HG02943 (cell line): ENCODE data around the gene DSTN.

Source experiments
- ATAC-seq: cut with Tn5 transposase; IDR thresholded peaks from one replicate; pipeline ENCODE4 v1.9.1; 2021; ENCODE audit warnings: mild to moderate bottlenecking, low read depth, moderate library complexity; ENCODE audit not compliant: unreplicated experiment

Gene DSTN

GRCh38 chr20:17576215-17576614 is 6.3 kb downstream of the DSTN start:
- ATAC-seq = no peak

GRCh38 chr20:17579369-17580039 is 9.6 kb downstream of the DSTN start:
- ATAC-seq = no peak

GRCh38 chr20:17580895-17581294 is 11.0 kb downstream of the DSTN start:
- ATAC-seq = no peak

- ATAC-seq = no peak
These were observed 13.3 kb downstream of the DSTN start for GRCh38 chr20:17583126-17583525.

- no peak for ATAC-seq
These were observed 14.8 kb downstream of the DSTN start for GRCh38 chr20:17584689-17585088.

GRCh38 chr20:17586250-17586649 is 16.4 kb downstream of the DSTN start:
- no peak for ATAC-seq

- no peak for ATAC-seq
These were observed 17.3 kb downstream of the DSTN start for GRCh38 chr20:17587148-17587547.

- no peak for ATAC-seq
These were observed 17.9 kb downstream of the DSTN start for GRCh38 chr20:17587824-17588223.

GRCh38 chr20:17589161-17589834 is 19.4 kb downstream of the DSTN start:
- no peak for ATAC-seq

GRCh38 chr20:17590245-17590644 is 20.4 kb downstream of the DSTN start:
- ATAC-seq = no peak

GRCh38 chr20:17593902-17594301 is 24.0 kb downstream of the DSTN start:
- no peak for ATAC-seq

- ATAC-seq = no peak
These were observed 24.6 kb downstream of the DSTN start for GRCh38 chr20:17594443-17594842.

GRCh38 chr20:17595856-17596255 is 26.0 kb downstream of the DSTN start:
- no peak for ATAC-seq

GRCh38 chr20:17598013-17598550 is 28.2 kb downstream of the DSTN start:
- no peak for ATAC-seq

GRCh38 chr20:17601957-17602356 is 32.1 kb downstream of the DSTN start:
- no peak for ATAC-seq

GRCh38 chr20:17602493-17602892 is 32.6 kb downstream of the DSTN start:
- no peak for ATAC-seq

GRCh38 chr20:17605131-17605660 is 35.3 kb downstream of the DSTN start:
- ATAC-seq = no peak

GRCh38 chr20:17606001-17606400 is 36.1 kb downstream of the DSTN start:
- ATAC-seq = no peak

GRCh38 chr20:17608701-17609497 is 39.0 kb downstream of the DSTN start:
- ATAC-seq = no peak

- no peak for ATAC-seq
These were observed 40.0 kb downstream of the DSTN start for GRCh38 chr20:17609811-17610377.
